A673 (cell line): Measurements from ENCODE around the gene ETV6.

Experiments used
- EZH2 ChIP-seq: fragments of 200-600 bp; sonication (generic); IDR thresholded peaks from 2 replicates; pipeline ENCODE4 v1.6.1; 2017; ENCODE audit warnings: borderline replicate concordance, low read depth, mild to moderate bottlenecking, mixed read lengths, antibody characterized with exemption, low read length; ENCODE audit not compliant: poor library complexity, severe bottlenecking
- TF ChIP-seq, protein P1 (sequence below): fragments of 300-800, 200-600 bp; sonication (generic); conservative IDR thresholded peaks from 2 replicates; pipeline ENCODE4 v1.5.1; 2017; ENCODE audit warnings: low read depth, mild to moderate bottlenecking, antibody characterized with exemption, low read length, moderate library complexity, mixed read lengths

DNA sequence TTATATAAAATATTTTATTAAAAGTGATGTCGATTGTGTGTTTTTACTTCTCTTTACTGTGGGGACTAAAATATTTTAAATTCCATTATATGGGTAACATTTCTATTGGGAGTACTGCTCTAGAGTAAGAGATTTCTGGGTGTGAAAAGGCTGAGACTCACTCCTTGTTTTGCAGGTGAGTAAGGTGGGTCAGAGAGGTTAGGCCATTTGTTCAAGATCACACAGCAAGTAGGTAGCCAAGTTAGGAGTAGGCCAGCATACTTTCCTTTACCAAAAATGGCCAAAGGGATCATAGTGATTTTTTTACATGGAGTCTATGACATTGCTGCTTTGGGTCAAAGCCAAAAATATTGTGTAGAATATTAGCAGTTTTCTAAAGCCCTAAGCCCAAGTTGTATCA, 138.0 kb downstream of the ETV6 start:
- TF ChIP-seq, protein P1, sequence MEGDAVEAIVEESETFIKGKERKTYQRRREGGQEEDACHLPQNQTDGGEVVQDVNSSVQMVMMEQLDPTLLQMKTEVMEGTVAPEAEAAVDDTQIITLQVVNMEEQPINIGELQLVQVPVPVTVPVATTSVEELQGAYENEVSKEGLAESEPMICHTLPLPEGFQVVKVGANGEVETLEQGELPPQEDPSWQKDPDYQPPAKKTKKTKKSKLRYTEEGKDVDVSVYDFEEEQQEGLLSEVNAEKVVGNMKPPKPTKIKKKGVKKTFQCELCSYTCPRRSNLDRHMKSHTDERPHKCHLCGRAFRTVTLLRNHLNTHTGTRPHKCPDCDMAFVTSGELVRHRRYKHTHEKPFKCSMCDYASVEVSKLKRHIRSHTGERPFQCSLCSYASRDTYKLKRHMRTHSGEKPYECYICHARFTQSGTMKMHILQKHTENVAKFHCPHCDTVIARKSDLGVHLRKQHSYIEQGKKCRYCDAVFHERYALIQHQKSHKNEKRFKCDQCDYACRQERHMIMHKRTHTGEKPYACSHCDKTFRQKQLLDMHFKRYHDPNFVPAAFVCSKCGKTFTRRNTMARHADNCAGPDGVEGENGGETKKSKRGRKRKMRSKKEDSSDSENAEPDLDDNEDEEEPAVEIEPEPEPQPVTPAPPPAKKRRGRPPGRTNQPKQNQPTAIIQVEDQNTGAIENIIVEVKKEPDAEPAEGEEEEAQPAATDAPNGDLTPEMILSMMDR, result no peak
- TF ChIP-seq EZH2, result no peak
